Measurements from ENCODE around the gene TRIM8. TPM values are rescaled to one million over a fixed set of nuclear protein-coding genes. Genes with fewer than 3 reads are reported as not detected.

Gene TRIM8
- polyA plus RNA-seq, 3 donors = 39.4 to 183 (median 41.4) TPM

DNA sequence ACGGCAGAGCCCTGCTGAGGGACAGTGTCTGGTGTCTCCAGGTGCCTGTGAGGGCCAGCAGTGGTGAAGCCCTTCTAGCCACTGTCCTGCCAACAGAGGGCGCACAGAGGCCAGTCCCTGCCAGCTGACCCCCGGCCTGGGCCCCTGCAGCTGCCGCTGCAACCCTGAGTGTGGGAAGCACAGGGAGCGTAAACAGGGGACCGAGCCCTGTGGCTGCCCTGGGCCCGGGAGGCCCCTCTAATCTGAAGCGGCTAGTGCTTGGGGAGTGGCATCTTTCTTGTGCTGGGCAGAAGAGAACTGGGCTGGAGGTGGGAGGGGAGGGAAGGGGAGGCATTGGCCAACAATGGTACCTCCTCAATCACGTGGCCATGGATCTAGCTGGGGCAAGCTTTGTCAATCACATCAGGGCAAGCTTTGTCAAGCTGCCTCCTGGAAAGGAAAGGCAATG, 34.6 kb downstream of the TRIM8 start:
- TF ChIP-seq CTCF (IDR thresholded peaks at IDR 0.05) = peak; percentile 93
- H3K4me2 ChIP-seq (replicated peaks; ENCODE audit: extremely low read depth, low read length, poor library complexity, severe bottlenecking) = peak overlapping the region; percentile 74
- H3K4me1 ChIP-seq (ENCODE audit: control insufficient read depth in 1 of 2, insufficient read depth in 2 of 2, low read length in 2 of 2) = peaks cover 56 to 58% of the 10 kb centered on the region in 2 donors
- Mint-ChIP-seq H3K27ac (peak overlapping the region; percentile 46 to 91 (median 82)), H3K4me3 (peak overlapping the region; percentile 66 to 70), H3K36me3 (peaks cover 13 to 23% of the 10 kb centered on the region in 2 donors), H3K27me3 (ENCODE audit: low read depth in 3 of 3) (peaks cover 0 to 3% (median 0%) of the 10 kb centered on the region in 3 donors), H3K9me3 (no peaks in the 10 kb centered on the region), H3K4me1 (peaks cover 60% of the 10 kb centered on the region)
- H3K27me3 ChIP-seq (ENCODE audit: control insufficient read depth in 2 of 2, insufficient read depth in 2 of 2, low read length in 2 of 2) = no peaks in the 10 kb centered on the region
- peak; percentile 62 to 77 (median 68) for DNase-seq
- no peaks in the 10 kb centered on the region for H3K9me3 ChIP-seq (replicated peaks in 1 of 2; ENCODE audit: control insufficient read depth in 1 of 2, insufficient read depth in 1 of 2, low read length in 2 of 2)
- H3K36me3 ChIP-seq (replicated peaks in 1 of 2; ENCODE audit: control insufficient read depth in 1 of 2, insufficient read depth in 2 of 2, low read length in 2 of 2) = peaks cover 0 to 5% of the 10 kb centered on the region in 2 donors
- no peaks in the 10 kb centered on the region for H4K20me1 ChIP-seq (ENCODE audit: insufficient read depth, low read length)
- peak overlapping the region; percentile 8 to 72 (median 18) for H3K4me3 ChIP-seq (replicated peaks in 1 of 3; ENCODE audit: low read depth in 2 of 3, low read length in 3 of 3)
- peak overlapping the region; percentile 42 for H3K9ac ChIP-seq (ENCODE audit: insufficient read depth, low read length, poor library complexity, severe bottlenecking)
- intact Hi-C loops (cut with micrococcal nuclease) = no loop called here
- 7% methylated on average over 9 of the region's 9 CpGs for WGBS (ENCODE audit: insufficient coverage)
- peak overlapping the region; percentile 26 to 56 for H3K27ac ChIP-seq (ENCODE audit: low read depth in 1 of 2, low read length in 2 of 2)
- peak overlapping the region; percentile 77 for H2AFZ ChIP-seq (ENCODE audit: insufficient read depth, low read depth, low read length, poor library complexity, severe bottlenecking)
- peaks cover 7% of the 10 kb centered on the region for H3K79me2 ChIP-seq (ENCODE audit: insufficient read depth, low read length)

GRCh38 chr10:102679596-102679995, 35.3 kb downstream of the TRIM8 start:
- H3K4me1 Mint-ChIP-seq = peaks cover 53% of the 10 kb centered on the region
- WGBS (ENCODE audit: insufficient coverage) = 100% methylated on average over 2 of the region's 4 CpGs

More at GRCh38 chr10:102679596-102679995, 35.3 kb downstream of the TRIM8 start:
- H3K36me3 Mint-ChIP-seq = peaks cover 13 to 23% of the 10 kb centered on the region in 2 donors
- Histone ChIP-seq H3K27ac (ENCODE audit: low read depth in 1 of 2, low read length in 2 of 2) (no peak overlapping the region), H2AFZ (ENCODE audit: insufficient read depth, low read depth, low read length, poor library complexity, severe bottlenecking) (no peak overlapping the region), H3K4me2 (replicated peaks; ENCODE audit: extremely low read depth, low read length, poor library complexity, severe bottlenecking) (no peak overlapping the region), H3K4me3 (replicated peaks in 1 of 3; ENCODE audit: low read depth in 2 of 3, low read length in 3 of 3) (no peak overlapping the region), H4K20me1 (ENCODE audit: insufficient read depth, low read length) (no peaks in the 10 kb centered on the region), H3K9ac (ENCODE audit: insufficient read depth, low read length, poor library complexity, severe bottlenecking) (no peak overlapping the region), H3K36me3 (replicated peaks in 1 of 2; ENCODE audit: control insufficient read depth in 1 of 2, insufficient read depth in 2 of 2, low read length in 2 of 2) (peaks cover 0 to 5% of the 10 kb centered on the region in 2 donors), H3K9me3 (replicated peaks in 1 of 2; ENCODE audit: control insufficient read depth in 1 of 2, insufficient read depth in 1 of 2, low read length in 2 of 2) (no peaks in the 10 kb centered on the region), H3K4me1 (ENCODE audit: control insufficient read depth in 1 of 2, insufficient read depth in 2 of 2, low read length in 2 of 2) (peaks cover 48 to 51% of the 10 kb centered on the region in 2 donors), H3K27me3 (ENCODE audit: control insufficient read depth in 2 of 2, insufficient read depth in 2 of 2, low read length in 2 of 2) (no peaks in the 10 kb centered on the region), H3K79me2 (ENCODE audit: insufficient read depth, low read length) (peaks cover 7% of the 10 kb centered on the region)
- H3K4me3 Mint-ChIP-seq = no peak overlapping the region
- peak overlapping the region in 1 of 7 donors; percentile 25 for H3K27ac Mint-ChIP-seq
- intact Hi-C loops (cut with micrococcal nuclease) = no loop called here
- TF ChIP-seq CTCF (IDR thresholded peaks at IDR 0.05) = no peak
- H3K9me3 Mint-ChIP-seq = no peaks in the 10 kb centered on the region
- DNase-seq = no peak
- peaks cover 0 to 3% (median 0%) of the 10 kb centered on the region in 3 donors for H3K27me3 Mint-ChIP-seq (ENCODE audit: low read depth in 3 of 3)
